Activated T-cell treated with anti-CD3 and anti-CD28 coated beads, Interleukin-2, amount 50 U/mL, for 4 hours (primary cell): ENCODE data around the gene RASAL2. TPM values are rescaled to one million over a fixed set of nuclear protein-coding genes. Genes with fewer than 3 reads are reported as not detected.
A peak's percentile ranks its signal among the peaks of the same experiment; 100 is the strongest.
"Not testable (repeated sequence)": the region's sequence is repeated elsewhere in the genome, so short reads cannot be mapped to it uniquely, and the experiment has no call there.

Experiments
- ATAC-seq, 2 donors: fragments of 200-7000 bp; cut with Tn5 transposase; one replicate each; pipeline ENCODE4 v1.10.0; 2021
- DNase-seq: peaks from one replicate; pipeline ENCODE4 v3.0.0-alpha.2; 2020
- H3K27me3 Mint-ChIP-seq: one replicate; pipeline ENCODE4 v1.8.0; 2021; ENCODE audit warnings: low read depth, mixed read lengths
- H3K36me3 Mint-ChIP-seq: one replicate; pipeline ENCODE4 v1.8.0; 2022; ENCODE audit warnings: mixed read lengths; ENCODE audit not compliant: insufficient read depth
- H3K4me1 Mint-ChIP-seq: one replicate; pipeline ENCODE4 v1.8.0; 2021; ENCODE audit warnings: low read depth, mixed read lengths
- H3K4me3 Mint-ChIP-seq: one replicate; pipeline ENCODE4 v1.8.0; 2021; ENCODE audit warnings: mild to moderate bottlenecking, moderate library complexity, mixed read lengths
- H3K9me3 Mint-ChIP-seq: one replicate; pipeline ENCODE4 v1.8.0; 2021; ENCODE audit warnings: mixed read lengths
- total RNA-seq, 3 donors: library from RNA; stranded (reverse); gene quantifications; one replicate each; pipeline ENCODE4 v1.2.1, GENCODE V29; 2021

The RASAL2 gene
- total RNA-seq, 3 donors from 2014 or later = 0.03 to 0.15 (median 0.08) TPM

DNA sequence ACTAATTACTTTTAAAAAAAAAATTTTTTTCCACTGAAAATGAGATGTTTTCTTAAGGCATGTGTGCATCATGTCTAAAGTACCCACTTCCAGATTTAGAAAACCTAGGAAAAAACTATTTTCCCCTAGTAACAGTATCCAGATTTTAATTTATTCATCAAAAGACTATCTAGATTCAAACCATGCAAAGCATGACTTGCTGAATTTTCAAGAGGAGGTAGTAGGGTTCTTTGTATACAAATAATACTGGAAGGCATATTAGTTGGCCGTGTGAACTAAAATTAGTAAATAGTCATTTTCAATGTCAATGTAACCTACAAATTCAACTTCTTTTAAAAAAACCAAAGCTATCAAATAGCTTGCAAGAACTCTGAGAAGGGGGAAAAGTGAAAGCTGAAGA lies 213.4 kb downstream of the RASAL2 start:
- ATAC-seq (no peak), DNase-seq (no peak)
- H3K4me3 Mint-ChIP-seq = no peak overlapping the region
- no peaks in the 10 kb centered on the region for H3K36me3 Mint-ChIP-seq
- no peaks in the 10 kb centered on the region for H3K4me1 Mint-ChIP-seq
- H3K27me3 Mint-ChIP-seq = peaks cover 10% of the 10 kb centered on the region
- no peaks in the 10 kb centered on the region for H3K9me3 Mint-ChIP-seq

DNA sequence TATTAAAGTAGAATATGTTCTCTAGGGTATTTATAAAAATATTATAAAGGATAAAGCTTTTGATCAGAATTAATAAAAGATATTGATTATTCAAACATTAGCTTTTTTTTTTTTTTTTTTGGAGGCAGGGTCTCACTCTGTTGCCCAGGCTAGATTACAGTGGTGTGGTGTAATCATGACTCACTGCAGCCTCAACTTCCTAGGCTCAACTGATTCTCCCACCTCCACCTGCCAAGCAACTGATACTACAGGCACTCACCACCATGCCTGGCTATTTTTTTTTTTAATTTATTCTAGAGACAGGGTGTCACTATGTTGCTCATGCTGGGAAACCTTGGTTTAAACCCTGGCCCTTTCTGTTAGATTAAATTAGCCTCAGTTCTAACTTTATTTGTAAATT lies 214.5 kb downstream of the RASAL2 start:
- no peaks in the 10 kb centered on the region for H3K36me3 Mint-ChIP-seq
- no peaks in the 10 kb centered on the region for H3K9me3 Mint-ChIP-seq
- ATAC-seq (no peak), DNase-seq (no peak)
- peaks cover 10% of the 10 kb centered on the region for H3K27me3 Mint-ChIP-seq
- H3K4me1 Mint-ChIP-seq = no peaks in the 10 kb centered on the region
- no peak overlapping the region for H3K4me3 Mint-ChIP-seq

DNA sequence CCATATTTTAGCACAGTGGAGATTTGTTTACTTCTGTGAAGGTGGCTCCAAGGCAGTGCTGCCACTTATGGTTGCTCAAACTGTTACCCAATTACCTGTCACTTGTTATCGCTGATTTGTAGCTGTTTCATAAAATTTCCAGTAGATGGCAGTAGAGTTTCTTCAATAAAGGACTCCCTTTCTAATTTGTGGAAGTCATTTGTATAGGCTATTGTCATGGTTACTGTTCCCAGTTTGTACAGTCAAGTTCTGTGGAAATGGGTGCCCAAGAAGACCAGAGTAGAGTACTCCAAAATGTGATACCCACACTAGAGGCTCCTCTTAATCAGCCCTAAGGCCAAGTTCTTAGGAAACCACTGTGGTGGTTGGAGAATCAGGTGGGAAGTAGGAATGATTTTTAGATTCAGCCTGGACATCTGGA lies 216.8 kb downstream of the RASAL2 start:
- no peak for DNase-seq
- Mint-ChIP-seq H3K9me3 (no peaks in the 10 kb centered on the region), H3K36me3 (no peaks in the 10 kb centered on the region), H3K4me3 (no peak overlapping the region), H3K4me1 (no peaks in the 10 kb centered on the region), H3K27me3 (peaks cover 10% of the 10 kb centered on the region)
- peak; percentile 25 to 40 for ATAC-seq

DNA sequence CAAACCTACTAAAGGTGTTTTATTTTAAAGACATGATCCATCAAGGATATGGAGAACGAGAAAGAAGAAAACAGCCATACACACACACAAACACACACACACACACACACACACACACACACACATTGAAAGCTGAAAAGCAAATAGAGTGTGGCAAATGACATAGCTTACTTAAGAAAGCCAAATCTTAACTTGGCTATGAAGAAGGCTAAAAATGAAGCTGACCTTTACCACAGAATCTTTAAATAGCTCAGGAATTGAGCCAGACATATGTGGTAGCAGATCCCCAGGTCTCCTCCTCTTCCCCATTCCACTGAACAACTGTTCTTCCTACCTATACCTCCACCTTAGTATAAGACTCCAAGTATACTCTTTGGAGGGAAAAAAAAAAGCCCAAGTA lies 217.3 kb downstream of the RASAL2 start:
- no peak overlapping the region for H3K4me3 Mint-ChIP-seq
- no peaks in the 10 kb centered on the region for H3K9me3 Mint-ChIP-seq
- DNase-seq (no peak), ATAC-seq (no peak)
- H3K27me3 Mint-ChIP-seq = peaks cover 10% of the 10 kb centered on the region
- no peaks in the 10 kb centered on the region for H3K4me1 Mint-ChIP-seq
- no peaks in the 10 kb centered on the region for H3K36me3 Mint-ChIP-seq

- not testable (repeated sequence) for H3K36me3 Mint-ChIP-seq, H3K9me3 Mint-ChIP-seq, ATAC-seq, DNase-seq, H3K27me3 Mint-ChIP-seq, H3K4me3 Mint-ChIP-seq, H3K4me1 Mint-ChIP-seq
These were observed 226.5 kb downstream of the RASAL2 start for GRCh38 chr1:178320280-178320982.

- peaks cover 6% of the 10 kb centered on the region for H3K27me3 Mint-ChIP-seq
- peak in 1 of 2 donors; percentile 18 for ATAC-seq
- no peak overlapping the region for H3K4me3 Mint-ChIP-seq
- H3K36me3 Mint-ChIP-seq = no peaks in the 10 kb centered on the region
- H3K4me1 Mint-ChIP-seq = no peaks in the 10 kb centered on the region
- no peaks in the 10 kb centered on the region for H3K9me3 Mint-ChIP-seq
- DNase-seq = no peak
These were observed 229.2 kb downstream of the RASAL2 start for GRCh38 chr1:178323067-178323466.

DNA sequence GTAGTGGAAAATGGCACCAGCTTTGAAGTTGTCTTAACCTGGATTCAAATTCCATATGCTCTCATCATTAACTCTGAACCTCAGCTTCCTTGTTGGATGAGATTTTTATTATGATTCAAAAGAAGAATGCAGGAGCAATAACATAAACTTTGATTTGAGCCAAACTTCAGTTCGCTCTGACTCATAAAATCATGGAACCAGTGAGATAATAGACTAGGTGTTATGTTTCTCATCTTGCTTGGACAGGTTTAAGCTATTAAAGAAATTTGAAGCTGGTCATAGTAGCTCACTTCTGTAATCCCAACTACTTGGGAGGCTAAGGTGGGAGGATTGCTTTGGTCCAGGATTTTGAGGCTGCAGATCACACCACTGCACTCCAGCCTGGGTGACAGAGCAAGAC lies 230.1 kb downstream of the RASAL2 start:
- Mint-ChIP-seq H3K9me3 (no peaks in the 10 kb centered on the region), H3K4me3 (no peak overlapping the region), H3K36me3 (no peaks in the 10 kb centered on the region), H3K27me3 (peaks cover 6% of the 10 kb centered on the region), H3K4me1 (no peaks in the 10 kb centered on the region)
- ATAC-seq = no peak
- DNase-seq = no peak

DNA sequence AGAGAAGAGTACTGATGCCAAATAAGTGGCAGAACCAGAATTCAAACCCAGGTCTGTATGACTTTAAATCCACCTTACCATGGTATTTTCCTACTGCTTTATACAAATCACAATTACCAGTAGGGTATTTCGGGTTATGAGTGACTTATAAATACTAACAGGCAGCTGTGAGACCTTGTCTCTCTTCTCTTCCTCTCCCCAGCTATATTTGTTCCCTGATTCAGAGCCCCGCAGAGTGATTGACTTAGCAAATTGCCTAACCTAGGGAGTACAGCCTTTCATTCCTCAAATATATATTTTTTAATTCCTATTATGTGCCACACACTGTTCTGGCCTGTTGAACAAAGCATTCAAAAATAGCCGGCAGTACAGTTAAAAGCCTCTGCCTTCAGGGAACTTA lies 234.8 kb downstream of the RASAL2 start:
- DNase-seq = no peak
- Mint-ChIP-seq H3K4me1 (no peaks in the 10 kb centered on the region), H3K27me3 (peaks cover 3% of the 10 kb centered on the region), H3K36me3 (no peaks in the 10 kb centered on the region), H3K9me3 (no peaks in the 10 kb centered on the region), H3K4me3 (no peak overlapping the region)
- ATAC-seq = no peak

DNA sequence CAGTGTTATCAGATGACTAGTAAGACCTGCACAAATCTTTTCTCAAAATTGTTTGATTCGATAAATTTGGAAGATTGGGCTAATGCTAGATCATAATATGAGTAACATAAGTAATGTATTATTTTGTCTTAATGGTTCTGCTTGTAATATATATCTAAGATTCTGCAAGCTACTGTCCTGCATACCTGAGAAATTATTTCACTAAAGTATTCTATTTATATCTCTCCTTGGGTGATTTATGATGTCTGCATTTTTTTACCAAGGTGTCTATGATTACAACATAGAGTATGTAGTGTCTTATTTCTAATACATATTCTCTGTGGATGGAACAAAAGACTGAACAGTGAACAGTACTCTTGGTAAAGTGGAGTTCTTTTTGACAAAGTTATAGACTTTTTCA lies 236.2 kb downstream of the RASAL2 start:
- Mint-ChIP-seq H3K27me3 (no peaks in the 10 kb centered on the region), H3K4me1 (no peaks in the 10 kb centered on the region), H3K36me3 (no peaks in the 10 kb centered on the region), H3K9me3 (no peaks in the 10 kb centered on the region), H3K4me3 (no peak overlapping the region)
- DNase-seq = no peak
- ATAC-seq = no peak

DNA sequence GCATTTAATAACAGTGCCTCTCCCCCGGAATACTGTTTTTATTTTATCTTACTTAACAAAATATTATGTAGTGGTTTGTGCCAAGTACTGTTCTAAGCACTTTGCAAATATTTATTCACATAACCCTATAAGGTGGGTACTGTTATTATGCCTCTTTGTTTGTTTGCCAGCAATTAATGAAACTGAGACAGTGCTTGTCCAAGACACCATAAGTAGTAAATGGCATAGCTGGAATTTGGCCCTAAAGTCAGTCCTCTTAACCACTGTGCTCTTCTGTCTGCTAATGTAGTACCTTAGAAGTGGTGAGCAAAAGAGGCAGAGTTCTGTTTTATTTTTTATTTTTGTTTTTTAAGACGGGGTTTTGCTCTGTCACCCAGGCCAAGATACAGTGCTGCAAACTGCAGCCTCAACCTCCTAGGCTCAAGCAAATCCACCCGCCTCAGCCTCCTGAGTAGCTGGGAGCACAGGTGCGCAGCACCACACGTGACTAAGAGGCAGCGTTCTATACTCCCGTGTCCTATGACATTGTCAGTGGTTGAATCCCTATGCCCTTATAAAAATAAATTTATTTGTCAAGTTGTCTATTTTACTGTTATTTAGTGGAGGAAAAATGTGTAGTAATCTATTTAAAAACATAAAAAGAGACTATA lies 237.1 kb downstream of the RASAL2 start:
- Mint-ChIP-seq H3K27me3 (peaks cover 2% of the 10 kb centered on the region), H3K36me3 (no peaks in the 10 kb centered on the region), H3K9me3 (no peaks in the 10 kb centered on the region), H3K4me3 (no peak overlapping the region), H3K4me1 (no peaks in the 10 kb centered on the region)
- no peak for ATAC-seq
- no peak for DNase-seq

GRCh38 chr1:178335426-178335825 lies 241.5 kb downstream of the RASAL2 start:
- H3K4me3 Mint-ChIP-seq = no peak overlapping the region
- no peaks in the 10 kb centered on the region for H3K9me3 Mint-ChIP-seq
- H3K27me3 Mint-ChIP-seq = peaks cover 2% of the 10 kb centered on the region
- DNase-seq (no peak), ATAC-seq (no peak)
- no peaks in the 10 kb centered on the region for H3K36me3 Mint-ChIP-seq
- no peaks in the 10 kb centered on the region for H3K4me1 Mint-ChIP-seq

- no peak overlapping the region for H3K4me3 Mint-ChIP-seq
- no peaks in the 10 kb centered on the region for H3K4me1 Mint-ChIP-seq
- DNase-seq (no peak), ATAC-seq (no peak)
- H3K27me3 Mint-ChIP-seq = peaks cover 2% of the 10 kb centered on the region
- H3K9me3 Mint-ChIP-seq = no peaks in the 10 kb centered on the region
- no peaks in the 10 kb centered on the region for H3K36me3 Mint-ChIP-seq
These were observed 243.3 kb downstream of the RASAL2 start for GRCh38 chr1:178337091-178337706.

DNA sequence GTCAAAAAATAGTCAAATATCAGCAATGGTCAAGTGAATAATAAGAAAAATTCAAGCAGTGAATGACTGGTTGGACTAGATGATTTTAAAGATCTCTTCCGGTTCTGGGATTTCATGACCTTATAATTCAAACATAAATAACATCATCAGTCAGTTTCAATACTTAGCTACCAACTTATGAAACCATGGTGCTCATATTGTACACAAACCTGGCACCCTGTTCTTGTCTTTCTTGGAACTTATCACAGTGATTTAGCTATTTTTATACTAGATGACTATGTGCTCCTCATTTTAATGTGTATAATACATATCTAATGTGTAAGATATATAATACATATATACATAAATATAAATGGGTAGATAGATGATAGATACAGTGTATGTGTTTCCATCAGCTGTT lies 245.9 kb downstream of the RASAL2 start:
- Mint-ChIP-seq H3K4me1 (no peaks in the 10 kb centered on the region), H3K36me3 (no peaks in the 10 kb centered on the region), H3K27me3 (peaks cover 2% of the 10 kb centered on the region), H3K4me3 (no peak overlapping the region), H3K9me3 (no peaks in the 10 kb centered on the region)
- DNase-seq (no peak), ATAC-seq (no peak)

- ATAC-seq (no peak), DNase-seq (no peak)
- Mint-ChIP-seq H3K4me3 (no peak overlapping the region), H3K4me1 (no peaks in the 10 kb centered on the region), H3K9me3 (no peaks in the 10 kb centered on the region), H3K27me3 (no peaks in the 10 kb centered on the region), H3K36me3 (no peaks in the 10 kb centered on the region)
These were observed 247.5 kb downstream of the RASAL2 start for GRCh38 chr1:178341261-178341956.
